UCSD-AML1 (cell line): ENCODE measurements around the gene MORC3.
"Not testable (repeated sequence)": the region's sequence is repeated elsewhere in the genome, so short reads cannot be mapped to it uniquely, and the experiment has no call there.

Experiments used
- DNase-seq: peaks from one replicate; lab custom pipeline; 2025; ENCODE audit not compliant: unreplicated experiment; lab: John Stamatoyannopoulos, UW

The MORC3 gene

DNA sequence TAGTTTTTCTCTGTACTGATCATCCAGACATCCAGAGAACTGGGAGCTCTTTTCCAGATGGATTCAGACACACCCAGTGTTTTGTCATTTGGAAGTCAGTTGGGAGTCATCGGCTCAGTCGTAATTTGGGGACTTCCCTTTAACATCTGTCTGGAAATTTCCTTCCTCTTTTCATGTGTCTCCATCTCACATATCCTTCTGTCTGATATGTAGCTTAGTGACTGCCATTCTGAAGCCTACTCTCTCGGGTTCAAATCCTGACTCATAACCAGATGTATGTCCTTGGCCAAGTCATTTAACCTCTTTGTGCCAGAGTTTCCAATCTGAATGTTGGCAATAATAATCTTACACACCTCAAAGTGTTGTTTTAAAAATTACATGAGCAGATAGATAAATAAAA, 3.0 kb downstream of the MORC3 start:
- no peak for DNase-seq

DNA sequence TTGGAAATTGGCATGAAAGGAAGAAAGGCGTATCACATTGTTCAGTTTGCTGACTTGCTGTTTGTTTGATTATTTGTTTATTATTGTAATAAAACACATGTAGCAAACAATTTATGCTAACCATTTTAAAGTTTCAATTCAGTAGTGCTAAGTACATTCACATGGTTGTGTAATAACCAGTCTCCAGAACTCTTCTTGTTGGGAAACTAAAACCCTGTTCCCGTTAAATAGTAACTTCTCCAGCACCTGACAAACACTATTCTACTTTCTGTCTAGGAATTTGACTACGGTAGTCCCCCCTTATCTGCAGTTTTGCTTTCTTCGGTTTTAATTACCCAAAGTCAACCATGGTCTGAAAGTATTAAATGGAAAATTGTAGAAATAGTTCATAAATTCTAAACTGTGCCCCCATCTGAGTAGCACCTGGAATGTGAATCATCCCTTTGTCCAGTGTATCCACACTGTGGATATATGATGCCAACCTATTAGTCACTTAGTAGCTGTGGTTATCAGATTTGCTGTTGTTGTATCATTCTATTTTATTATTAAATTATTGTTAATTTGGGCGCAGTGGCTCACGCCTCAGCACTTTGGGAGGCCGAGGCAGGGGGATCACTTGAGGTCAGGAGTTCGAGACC, 5.5 kb downstream of the MORC3 start:
- no peak for DNase-seq

- peak; percentile 20 for DNase-seq
Measured at GRCh38 chr21:36330904-36331303, 10.9 kb downstream of the MORC3 start.

- DNase-seq = no peak
Measured at GRCh38 chr21:36337099-36337509, 17.1 kb downstream of the MORC3 start.

DNA sequence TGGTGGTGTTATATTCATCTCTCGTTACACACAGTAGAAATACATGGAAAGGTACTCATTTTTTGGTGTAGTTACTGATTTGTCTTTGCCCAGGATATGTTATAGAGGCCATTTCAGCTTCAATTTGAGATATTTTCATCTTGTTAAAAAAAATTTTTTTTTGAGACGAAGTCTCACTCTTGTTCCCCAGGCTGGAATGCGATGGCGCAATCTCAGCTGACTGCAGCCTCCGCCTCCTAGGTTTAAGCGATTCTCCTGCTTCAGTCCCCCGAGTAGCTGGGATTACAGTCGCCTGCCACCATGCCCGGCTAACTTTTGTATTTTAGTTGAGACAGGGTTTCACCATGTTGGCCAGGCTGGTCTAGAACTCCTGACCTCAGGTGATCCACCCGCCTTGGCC, 19.0 kb downstream of the MORC3 start:
- no peak for DNase-seq

GRCh38 chr21:36342581-36342980, 22.6 kb downstream of the MORC3 start:
- DNase-seq = not testable (repeated sequence)

DNA sequence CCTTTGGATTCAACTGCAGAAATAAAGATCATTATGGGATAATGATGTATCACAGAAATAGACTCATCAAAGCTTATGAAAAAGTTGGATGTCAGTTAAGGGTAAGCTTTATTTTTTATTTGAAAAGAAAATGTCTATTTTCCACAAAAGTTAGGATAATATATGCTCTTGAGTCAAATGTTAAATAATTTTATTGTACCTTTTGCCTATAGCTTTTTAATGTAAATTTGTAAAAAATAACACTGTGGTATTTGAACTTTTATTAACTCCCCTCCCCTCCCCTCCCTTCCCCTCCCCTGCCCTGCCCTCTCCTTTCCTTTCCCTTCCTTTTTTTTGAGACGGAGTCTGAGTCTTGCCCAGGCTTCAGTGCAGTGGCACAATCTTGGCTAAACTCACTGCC, 24.9 kb downstream of the MORC3 start:
- DNase-seq = no peak

- DNase-seq = no peak
Measured at GRCh38 chr21:36347278-36347961, 27.4 kb downstream of the MORC3 start.

DNA sequence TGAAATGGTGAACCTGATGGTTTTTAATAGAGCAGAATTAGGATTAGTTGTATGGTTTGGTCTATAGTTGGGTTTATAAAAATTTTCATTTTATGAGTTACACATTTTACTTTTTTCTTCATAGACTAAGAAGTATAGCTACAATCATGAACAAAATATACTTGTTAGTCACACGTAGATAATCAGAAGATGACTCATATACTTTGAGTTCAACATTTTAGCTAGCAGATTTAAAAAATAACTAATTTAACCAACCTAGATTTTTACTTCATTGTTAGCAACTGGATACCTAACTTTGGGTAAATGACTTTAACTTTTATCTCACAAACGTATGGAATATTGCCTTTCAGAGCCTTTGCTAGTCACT, 27.9 kb downstream of the MORC3 start:
- no peak for DNase-seq

- DNase-seq = no peak
Measured at GRCh38 chr21:36349315-36349714, 29.3 kb downstream of the MORC3 start.

DNA sequence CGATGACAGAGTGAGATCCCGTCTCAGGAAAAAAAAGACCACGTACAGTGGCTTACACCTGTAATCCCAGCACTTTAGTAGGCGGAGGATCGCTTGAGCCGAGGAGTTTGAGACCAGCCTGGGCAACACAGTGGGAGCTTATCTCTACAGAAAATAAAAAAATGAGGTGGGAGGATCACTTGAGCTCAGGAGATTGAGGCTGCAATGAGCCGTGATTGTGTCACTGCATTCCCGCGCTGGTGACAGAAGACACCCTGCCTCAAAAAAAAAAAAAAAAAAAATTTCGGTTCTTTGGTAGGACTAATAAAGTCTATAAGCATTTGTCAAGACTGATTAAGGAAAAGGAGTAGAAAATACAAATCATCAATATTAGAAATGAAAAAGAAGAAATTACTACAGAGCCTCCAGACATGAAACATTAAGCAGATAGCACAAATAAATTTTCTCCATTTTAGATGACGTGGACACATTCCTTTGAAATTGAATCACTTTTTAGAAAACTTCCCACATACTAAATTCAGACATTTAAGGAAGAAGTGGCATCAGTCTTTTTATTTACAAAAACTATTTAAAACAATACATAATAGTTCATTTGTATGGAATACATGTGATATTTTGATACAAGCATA, 30.4 kb downstream of the MORC3 start:
- DNase-seq = no peak

GRCh38 chr21:36354918-36355680, 35.1 kb downstream of the MORC3 start:
- no peak for DNase-seq

GRCh38 chr21:36355868-36356267, 35.9 kb downstream of the MORC3 start:
- no peak for DNase-seq

GRCh38 chr21:36359185-36359584, 39.2 kb downstream of the MORC3 start:
- no peak for DNase-seq

DNA sequence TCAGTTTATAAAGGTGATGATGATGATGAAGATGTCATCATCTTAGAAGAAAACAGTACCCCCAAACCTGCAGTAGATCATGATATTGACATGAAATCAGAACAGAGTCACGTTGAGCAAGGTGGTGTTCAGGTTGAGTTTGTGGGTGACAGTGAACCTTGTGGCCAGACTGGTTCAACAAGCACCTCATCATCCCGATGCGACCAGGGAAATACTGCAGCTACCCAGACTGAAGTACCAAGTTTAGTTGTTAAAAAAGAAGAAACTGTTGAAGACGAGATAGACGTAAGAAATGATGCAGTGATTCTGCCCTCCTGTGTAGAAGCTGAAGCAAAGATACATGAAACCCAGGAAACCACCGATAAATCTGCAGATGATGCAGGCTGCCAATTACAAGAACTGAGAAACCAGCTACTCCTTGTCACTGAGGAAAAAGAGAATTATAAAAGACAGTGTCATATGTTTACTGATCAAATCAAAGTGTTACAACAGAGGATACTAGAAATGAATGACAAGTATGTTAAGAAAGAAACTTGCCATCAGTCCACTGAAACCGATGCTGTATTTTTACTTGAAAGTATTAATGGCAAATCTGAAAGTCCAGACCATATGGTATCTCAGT, 49.2 kb downstream of the MORC3 start:
- DNase-seq = no peak

GRCh38 chr21:36375994-36376393, 56.0 kb downstream of the MORC3 start:
- no peak for DNase-seq

DNA sequence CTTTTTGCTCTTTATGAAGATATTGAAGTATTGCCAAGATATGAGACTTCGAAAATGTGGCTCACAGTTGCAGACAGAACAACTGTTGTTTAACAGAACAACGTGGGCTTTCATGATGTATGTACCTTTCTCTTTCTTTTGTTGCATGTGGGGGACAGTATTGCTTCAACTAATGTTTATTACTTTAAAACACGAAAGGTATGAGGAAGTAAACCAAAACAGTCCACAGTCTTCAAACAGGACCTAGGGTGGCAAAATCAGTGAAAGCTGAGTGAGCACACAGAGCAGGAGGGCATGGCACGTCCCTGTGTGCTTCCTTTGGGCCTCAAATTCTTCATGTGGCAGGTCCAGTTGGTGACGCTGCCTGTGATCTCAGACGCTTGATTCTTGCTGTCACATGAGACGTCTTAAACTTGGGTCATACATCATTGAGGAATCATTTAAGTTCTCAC, 57.4 kb downstream of the MORC3 start:
- no peak for DNase-seq

DNA sequence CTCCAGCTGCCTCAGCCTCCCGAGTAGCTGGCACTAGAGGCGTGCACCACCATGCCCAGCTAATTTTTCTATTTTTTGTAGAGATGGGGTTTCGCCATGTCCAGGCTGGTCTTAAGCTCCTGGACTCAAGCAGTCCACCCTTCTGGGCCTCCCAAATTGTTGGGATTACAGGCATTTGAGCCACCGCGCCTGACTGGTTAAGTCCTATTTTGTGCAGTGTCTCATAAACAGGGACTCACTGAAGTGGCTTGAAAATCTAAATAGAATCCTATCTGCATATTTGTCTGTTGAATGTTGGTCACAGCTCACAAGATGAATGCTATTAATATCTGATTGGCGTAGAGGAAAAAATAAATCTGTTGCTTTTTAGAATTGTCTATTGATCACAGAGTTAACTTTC, 59.3 kb downstream of the MORC3 start:
- DNase-seq = no peak

- DNase-seq = no peak
Measured at GRCh38 chr21:36381841-36382589, 62.0 kb downstream of the MORC3 start.

- not testable (repeated sequence) for DNase-seq
Measured at GRCh38 chr21:36382722-36383121, 62.7 kb downstream of the MORC3 start.

DNA sequence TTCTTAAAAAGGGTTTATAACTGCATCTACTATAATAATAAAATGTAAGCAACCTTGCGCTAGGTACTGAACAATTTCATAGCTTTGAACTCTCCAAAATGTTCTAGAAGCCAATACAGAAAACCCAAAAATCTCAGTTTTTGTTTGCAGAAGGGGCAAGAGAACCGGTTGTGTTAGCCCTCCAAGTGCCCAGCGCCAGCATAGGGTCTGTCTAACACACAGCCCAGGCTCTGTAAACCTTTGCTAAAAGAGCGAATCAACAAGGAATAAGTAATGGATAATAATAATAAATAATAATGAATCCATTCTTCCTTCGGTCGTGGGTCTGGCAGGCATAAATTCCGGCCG, 64.9 kb downstream of the MORC3 start:
- no peak for DNase-seq
